ENCODE measurements around the gene ZNF200. TPM values are rescaled to one million over a fixed set of nuclear protein-coding genes. Genes with fewer than 3 reads are reported as not detected.
"Not testable (repeated sequence)": the region's sequence is repeated elsewhere in the genome, so short reads cannot be mapped to it uniquely, and the experiment has no call there.

The ZNF200 gene
- total RNA-seq, 1 donor from 2014 or later = 8.3 TPM

- DNase-seq = no peak
These were observed 18.0 kb upstream of the ZNF200 start for GRCh38 chr16:3252967-3253366.

- no peak for DNase-seq
These were observed 14.5 kb upstream of the ZNF200 start for GRCh38 chr16:3249451-3249850.

- no peak for DNase-seq
These were observed 14.1 kb upstream of the ZNF200 start for GRCh38 chr16:3249020-3249419.

GRCh38 chr16:3248596-3248995 lies 13.6 kb upstream of the ZNF200 start:
- DNase-seq = no peak

- no peak for DNase-seq
These were observed 11.9 kb upstream of the ZNF200 start for GRCh38 chr16:3246876-3247275.

GRCh38 chr16:3246002-3246401 lies 11.0 kb upstream of the ZNF200 start:
- no peak for DNase-seq

- no peak for DNase-seq
These were observed 8.9 kb upstream of the ZNF200 start for GRCh38 chr16:3243882-3244281.

GRCh38 chr16:3242709-3243108 lies 7.8 kb upstream of the ZNF200 start:
- no peak for DNase-seq

GRCh38 chr16:3241761-3242160 lies 6.8 kb upstream of the ZNF200 start:
- no peak for DNase-seq

GRCh38 chr16:3235856-3236669 lies 1.1 kb upstream of the ZNF200 start:
- no peak for DNase-seq

GRCh38 chr16:3234543-3234856 lies 458 bp downstream of the ZNF200 start:
- DNase-seq = no peak

- DNase-seq = no peak
These were observed 10.9 kb downstream of the ZNF200 start for GRCh38 chr16:3223913-3224515.

- DNase-seq = no peak
These were observed 14.1 kb downstream of the ZNF200 start for GRCh38 chr16:3220839-3221238.

GRCh38 chr16:3216263-3216640 lies 18.7 kb downstream of the ZNF200 start:
- no peak for DNase-seq

GRCh38 chr16:3215601-3216262 lies 19.2 kb downstream of the ZNF200 start:
- no peak for DNase-seq

- DNase-seq = no peak
These were observed 19.9 kb downstream of the ZNF200 start for GRCh38 chr16:3214904-3215600.

- DNase-seq = no peak
These were observed 22.4 kb downstream of the ZNF200 start for GRCh38 chr16:3212567-3212966.

GRCh38 chr16:3212006-3212405 lies 23.0 kb downstream of the ZNF200 start:
- DNase-seq = no peak

GRCh38 chr16:3207086-3207953 lies 27.6 kb downstream of the ZNF200 start:
- DNase-seq = no peak

- DNase-seq = not testable (repeated sequence)
These were observed 29.0 kb downstream of the ZNF200 start for GRCh38 chr16:3205939-3206338.

- no peak for DNase-seq
These were observed 31.9 kb downstream of the ZNF200 start for GRCh38 chr16:3202903-3203539.

Data from tongue (tissue), 2 donors.